ENCODE data around the gene S100B. TPM values are rescaled to one million over a fixed set of nuclear protein-coding genes. Genes with fewer than 3 reads are reported as not detected.

The S100B gene
- total and polyA plus RNA-seq, 4 donors = 0.79 to 1.4 (median 1.1) TPM

- Histone ChIP-seq H3K9ac (ENCODE audit: low read depth in 1 of 2, low read length in 2 of 2) (no peak overlapping the region), H3K36me3 (ENCODE audit: control insufficient read depth in 4 of 4, insufficient read depth in 3 of 4, low read depth in 1 of 4, low read length in 3 of 4) (peaks cover 3 to 65% (median 20%) of the 10 kb centered on the region in 4 donors), H3K9me3 (ENCODE audit: control insufficient read depth in 4 of 4, low read length in 3 of 4) (no peaks in the 10 kb centered on the region), H3K27ac (ENCODE audit: low read depth in 1 of 2, low read length in 2 of 2) (no peak overlapping the region), H3K4me3 (ENCODE audit: low read depth in 1 of 3, low read length in 3 of 3) (no peak overlapping the region), H3K27me3 (ENCODE audit: control insufficient read depth in 4 of 4, insufficient read depth in 4 of 4, low read length in 3 of 4) (no peaks in the 10 kb centered on the region), H3K4me1 (ENCODE audit: control insufficient read depth in 4 of 4, insufficient read depth in 4 of 4, low read length in 3 of 4) (no peaks in the 10 kb centered on the region)
- WGBS = 81% methylated on average over 16 of the region's 16 CpGs
- TF ChIP-seq SP1 (IDR thresholded peaks at IDR 0.05) = no peak
- peak; percentile 47 for TF ChIP-seq NR2F2 (IDR thresholded peaks at IDR 0.05)
- DNase-seq (ENCODE audit: low spot score) = no peak
Measured at GRCh38 chr21:46559291-46559983, 45.4 kb downstream of the S100B start.

DNA sequence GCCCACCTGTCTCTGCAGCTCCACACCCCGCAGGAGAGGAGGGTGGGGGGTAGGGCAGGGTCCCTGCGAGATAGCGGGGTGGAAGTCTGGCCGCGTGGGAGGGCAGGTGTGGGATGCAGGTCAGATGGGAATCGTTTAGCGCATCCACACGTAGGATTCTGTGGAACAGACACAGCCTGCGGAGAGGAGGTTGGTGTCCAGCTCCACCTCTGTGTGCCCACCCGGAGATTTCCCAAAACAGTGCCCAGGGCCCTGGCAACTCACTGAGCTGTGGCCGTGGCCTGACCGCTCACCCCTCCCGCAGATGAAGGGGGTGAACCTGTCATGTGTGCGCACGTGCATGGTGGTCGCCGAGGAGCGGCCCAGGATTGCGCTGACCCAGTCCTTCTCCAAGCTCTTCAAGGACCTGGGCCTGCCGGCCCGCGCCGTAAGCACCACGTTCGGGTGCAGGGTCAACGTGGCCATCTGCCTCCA, 46.9 kb downstream of the S100B start:
- TF ChIP-seq FOXA2 (IDR thresholded peaks at IDR 0.05) = no peak
- TF ChIP-seq, protein P1, sequence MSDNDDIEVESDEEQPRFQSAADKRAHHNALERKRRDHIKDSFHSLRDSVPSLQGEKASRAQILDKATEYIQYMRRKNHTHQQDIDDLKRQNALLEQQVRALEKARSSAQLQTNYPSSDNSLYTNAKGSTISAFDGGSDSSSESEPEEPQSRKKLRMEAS (IDR thresholded peaks at IDR 0.05) = no peak
- TF ChIP-seq YY1 (IDR thresholded peaks at IDR 0.05) = no peak
- no peak for TF ChIP-seq JUND (IDR thresholded peaks at IDR 0.05)
- TF ChIP-seq REST (IDR thresholded peaks at IDR 0.05) = no peak
- no peak for TF ChIP-seq ZBTB33 (IDR thresholded peaks at IDR 0.05)
- TF ChIP-seq HNF4A (conservative IDR thresholded peaks at IDR 0.05) = no peak
- no peak for TF ChIP-seq GABPA (IDR thresholded peaks at IDR 0.05 in 1 of 2, conservative IDR thresholded peaks at IDR 0.05 in 1 of 2)
- no peak for TF ChIP-seq RAD21 (IDR thresholded peaks at IDR 0.05)
- no peak for TF ChIP-seq SP1 (IDR thresholded peaks at IDR 0.05)
- no peak overlapping the region for H3K4me3 ChIP-seq (ENCODE audit: low read depth in 1 of 3, low read length in 3 of 3)
- H3K27ac ChIP-seq (ENCODE audit: low read depth in 1 of 2, low read length in 2 of 2) = no peak overlapping the region
- DNase-seq (ENCODE audit: low spot score) = no peak
- no peaks in the 10 kb centered on the region for H3K27me3 ChIP-seq (ENCODE audit: control insufficient read depth in 4 of 4, insufficient read depth in 4 of 4, low read length in 3 of 4)
- 98% methylated on average over 26 of the region's 26 CpGs for WGBS
- peaks cover 1 to 68% (median 18%) of the 10 kb centered on the region in 4 donors for H3K36me3 ChIP-seq (ENCODE audit: control insufficient read depth in 4 of 4, insufficient read depth in 3 of 4, low read depth in 1 of 4, low read length in 3 of 4)
- H3K9ac ChIP-seq (ENCODE audit: low read depth in 1 of 2, low read length in 2 of 2) = no peak overlapping the region
- no peaks in the 10 kb centered on the region for H3K4me1 ChIP-seq (ENCODE audit: control insufficient read depth in 4 of 4, insufficient read depth in 4 of 4, low read length in 3 of 4)
- H3K9me3 ChIP-seq (ENCODE audit: control insufficient read depth in 4 of 4, low read length in 3 of 4) = no peaks in the 10 kb centered on the region

GRCh38 chr21:46557469-46557868, 47.4 kb downstream of the S100B start:
- Histone ChIP-seq H3K36me3 (ENCODE audit: control insufficient read depth in 4 of 4, insufficient read depth in 3 of 4, low read depth in 1 of 4, low read length in 3 of 4) (peaks cover 1 to 70% (median 18%) of the 10 kb centered on the region in 4 donors), H3K27ac (ENCODE audit: low read depth in 1 of 2, low read length in 2 of 2) (no peak overlapping the region), H3K4me1 (ENCODE audit: control insufficient read depth in 4 of 4, insufficient read depth in 4 of 4, low read length in 3 of 4) (no peaks in the 10 kb centered on the region), H3K9me3 (ENCODE audit: control insufficient read depth in 4 of 4, low read length in 3 of 4) (no peaks in the 10 kb centered on the region), H3K4me3 (ENCODE audit: low read depth in 1 of 3, low read length in 3 of 3) (no peak overlapping the region), H3K9ac (ENCODE audit: low read depth in 1 of 2, low read length in 2 of 2) (no peak overlapping the region), H3K27me3 (ENCODE audit: control insufficient read depth in 4 of 4, insufficient read depth in 4 of 4, low read length in 3 of 4) (no peaks in the 10 kb centered on the region)
- TF ChIP-seq FOXA1 (IDR thresholded peaks at IDR 0.05) = no peak
- no peak for TF ChIP-seq NR2F2 (IDR thresholded peaks at IDR 0.05)
- no peak for TF ChIP-seq TAF1 (conservative IDR thresholded peaks at IDR 0.05)
- TF ChIP-seq GABPA (IDR thresholded peaks at IDR 0.05 in 1 of 2, conservative IDR thresholded peaks at IDR 0.05 in 1 of 2) = no peak
- no peak for TF ChIP-seq EGR1 (IDR thresholded peaks at IDR 0.05; ENCODE audit: low read depth in 2 of 2)
- no peak for TF ChIP-seq HNF4A (conservative IDR thresholded peaks at IDR 0.05)
- TF ChIP-seq JUND (IDR thresholded peaks at IDR 0.05) = no peak
- no peak for TF ChIP-seq YY1 (IDR thresholded peaks at IDR 0.05)
- TF ChIP-seq, protein P2, sequence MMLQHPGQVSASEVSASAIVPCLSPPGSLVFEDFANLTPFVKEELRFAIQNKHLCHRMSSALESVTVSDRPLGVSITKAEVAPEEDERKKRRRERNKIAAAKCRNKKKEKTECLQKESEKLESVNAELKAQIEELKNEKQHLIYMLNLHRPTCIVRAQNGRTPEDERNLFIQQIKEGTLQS (IDR thresholded peaks at IDR 0.05) = no peak
- DNase-seq (ENCODE audit: low spot score) = no peak
- WGBS = 97% methylated on average over 14 of the region's 14 CpGs
